K562 (cell line): Measurements from ENCODE around the gene FCHSD1. TPM values are rescaled to one million over a fixed set of nuclear protein-coding genes. Genes with fewer than 3 reads are reported as not detected.

ENCODE experiments used
- BACH1 ChIP-seq: fragments of 200-800 bp; sonication (Bioruptor generic); IDR thresholded peaks from 2 replicates; pipeline ENCODE4 v1.6.1; 2016; ENCODE audit warnings: missing genetic modification characterization, missing compliant biosample characterization
- CTCFL ChIP-seq: IDR thresholded peaks from 2 replicates; pipeline ENCODE4 v1.6.1; 2011; ENCODE audit warnings: borderline replicate concordance, low read depth, mild to moderate bottlenecking, moderate library complexity, low read length; ENCODE audit not compliant: insufficient read depth, poor library complexity, severe bottlenecking
- EWSR1 ChIP-seq: fragments of 450-650 bp; IDR thresholded peaks from 2 replicates; pipeline ENCODE4 v1.6.1; 2018; ENCODE audit warnings: borderline replicate concordance, mild to moderate bottlenecking, low read depth, moderate library complexity; ENCODE audit not compliant: partially characterized antibody
- HDAC3 ChIP-seq: fragments of 450-650 bp; IDR thresholded peaks from 2 replicates; pipeline ENCODE4 v1.6.1; 2018; ENCODE audit warnings: borderline replicate concordance, mild to moderate bottlenecking, moderate library complexity; ENCODE audit not compliant: partially characterized antibody
- HDGF ChIP-seq: fragments of 450-650 bp; IDR thresholded peaks from 2 replicates; pipeline ENCODE4 v1.6.1; 2016
- HIVEP1 ChIP-seq: fragments of 250-450 bp; sonication (Bioruptor Pico); IDR thresholded peaks from 2 replicates; pipeline ENCODE4 v1.4.0; 2020; ENCODE audit warnings: mild to moderate bottlenecking
- HNRNPL ChIP-seq: fragments of 200-400 bp; formaldehyde crosslinking; IDR thresholded peaks from 2 replicates; pipeline ENCODE4 v1.6.1; 2017; ENCODE audit warnings: low read depth, mild to moderate bottlenecking, low read length
- JUN ChIP-seq, 2 experiments: sonication (generic) in 1 of 2; formaldehyde crosslinking in 1 of 2; IDR thresholded peaks; 2 replicates each; pipeline versions ENCODE4 v1.6.1 to v1.8.0; 2012 to 2022; ENCODE audit warnings: borderline replicate concordance in 2 of 2, mild to moderate bottlenecking in 2 of 2, improper control_type of control experiment in 1 of 2, low read depth in 1 of 2, low read length in 1 of 2, missing genetic modification reagents in 1 of 2
- KAT8 ChIP-seq: fragments of 450-650 bp; IDR thresholded peaks from 2 replicates; pipeline ENCODE4 v1.6.1; 2016; ENCODE audit warnings: low read depth, mild to moderate bottlenecking
- MAFK ChIP-seq: IDR thresholded peaks from 2 replicates; pipeline ENCODE4 v1.6.1; 2011; ENCODE audit warnings: low read length, improper control_type of control experiment
- MCM3 ChIP-seq: fragments of 450-650 bp; IDR thresholded peaks from 2 replicates; pipeline ENCODE4 v1.6.1; 2016
- MTF1 ChIP-seq: fragments of 250-450 bp; sonication (Bioruptor Pico); IDR thresholded peaks from 2 replicates; pipeline ENCODE4 v1.9.0; 2021; ENCODE audit warnings: moderate library complexity, mild to moderate bottlenecking, inconsistent platforms, borderline replicate concordance
- NEUROD1 ChIP-seq: fragments of 150-350 bp; IDR thresholded peaks from 2 replicates; pipeline ENCODE4 v1.6.1; 2014; ENCODE audit warnings: borderline replicate concordance, low read length, low read depth; ENCODE audit not compliant: partially characterized antibody
- NFIC ChIP-seq: fragments of 450-650 bp; IDR thresholded peaks from 2 replicates; pipeline ENCODE4 v1.6.1; 2017; ENCODE audit warnings: mild to moderate bottlenecking, inconsistent platforms
- POLR2A ChIP-seq: fragments of 450-650 bp; conservative IDR thresholded peaks from 2 replicates; pipeline ENCODE4 v1.6.1; 2016
- PTTG1 ChIP-seq: fragments of 450-650 bp; IDR thresholded peaks from 2 replicates; pipeline ENCODE4 v1.6.1; 2016; ENCODE audit warnings: low read depth, mild to moderate bottlenecking, missing genetic modification characterization, missing compliant biosample characterization
- SMARCC2 ChIP-seq: fragments of 450-650 bp; IDR thresholded peaks from 2 replicates; pipeline ENCODE4 v1.6.1; 2017; ENCODE audit warnings: antibody characterized with exemption, moderate library complexity, mild to moderate bottlenecking, low read depth
- SMARCE1 ChIP-seq: fragments of 450-650 bp; IDR thresholded peaks from 2 replicates; pipeline ENCODE4 v1.7.1; 2016; ENCODE audit warnings: mild to moderate bottlenecking
- TAF15 ChIP-seq: fragments of 200-400 bp; formaldehyde crosslinking; IDR thresholded peaks from 2 replicates; pipeline ENCODE4 v1.6.1; 2017; ENCODE audit warnings: mild to moderate bottlenecking, low read depth, low read length, moderate library complexity
- USF1 ChIP-seq: sonication (generic); formaldehyde crosslinking; IDR thresholded peaks from 2 replicates; pipeline ENCODE4 v1.9.0; 2022; ENCODE audit warnings: mild to moderate bottlenecking, missing genetic modification reagents
- YY1 ChIP-seq, 3 experiments: IDR thresholded peaks; 2 replicates each; pipeline ENCODE4 v1.6.1; 2011; ENCODE audit warnings: low read length in 2 of 3, mild to moderate bottlenecking in 2 of 3, moderate library complexity in 2 of 3, borderline replicate concordance in 1 of 3, control low read depth in 1 of 3, low read depth in 1 of 3; ENCODE audit not compliant: insufficient read depth in 3 of 3, insufficient replicate concordance in 2 of 3, control insufficient read depth in 1 of 3, insufficient read length in 1 of 3; ENCODE audit errors: extremely low read depth in 1 of 3
- ZNF146 ChIP-seq: IDR thresholded peaks from one replicate; pipeline ENCODE4 v1.6.1; 2018; ENCODE audit warnings: missing compliant biosample characterization; ENCODE audit not compliant: unreplicated experiment
- ZNF217 ChIP-seq: sonication (generic); formaldehyde crosslinking; IDR thresholded peaks from 2 replicates; pipeline ENCODE4 v1.8.0; 2022; ENCODE audit warnings: mild to moderate bottlenecking, missing genetic modification reagents
- ZNF280B ChIP-seq: fragments of 250-450 bp; sonication (Bioruptor Pico); IDR thresholded peaks from 2 replicates; pipeline ENCODE4 v1.5.1; 2021; ENCODE audit warnings: mild to moderate bottlenecking
- ZNF311 ChIP-seq: fragments of 250-450 bp; sonication (Bioruptor Pico); IDR thresholded peaks from 2 replicates; pipeline ENCODE4 v1.4.0; 2020; ENCODE audit warnings: mild to moderate bottlenecking, moderate library complexity
- ZZZ3 ChIP-seq: fragments of 450-650 bp; IDR thresholded peaks from 2 replicates; pipeline ENCODE4 v1.6.1; 2016; ENCODE audit warnings: antibody characterized with exemption, mild to moderate bottlenecking, moderate library complexity
- polyA plus RNA-seq, 8 experiments: library from polyadenylated mRNA; depleted of rRNA in 4 of 8; stranded (reverse) in 5 of 8; unstranded in 3 of 8; fragments of >200 nt; fragmentation: Nextera tagmentation in 2 of 8; fragmentation: Illumina TruSeq in 1 of 8; extraction: Ambion mirVana in 2 of 8; extraction: Trizol in 1 of 8; gene quantifications; 2 replicates each; pipeline versions ENCODE4 v1.2.1 to v1.2.3, GENCODE V29; 2011 to 2014; ENCODE audit warnings: inconsistent platforms in 1 of 8, missing spikeins in 1 of 8
- total RNA-seq, 7 experiments: library from RNA; depleted of rRNA in 6 of 7; stranded (reverse); fragments of >200 nt in 6 of 7; fragmentation: Illumina TruSeq in 2 of 7; extraction: Trizol in 2 of 7; gene quantifications; 2 replicates each; pipeline versions ENCODE4 v1.2.1 to v1.2.3, GENCODE V29; 2011 to 2021; ENCODE audit warnings: low replicate concordance in 1 of 7

Gene FCHSD1
- total and polyA plus RNA-seq, 9 of the 15 experiments (the other 6 are each of a cell fraction or from before 2014, with no cell fraction given): 0.35 to 37.5 (median 13.6) TPM

- TF ChIP-seq USF1 (CRISPR knock-in tag) (0 out of 2 replicates have a peak, but pooled peaks have one; percentile 6), BACH1 (tag) (no peak), PTTG1 (tag) (no peak), HDGF (no peak), YY1 (IDR thresholded peaks at IDR 0.05; ENCODE audit: borderline replicate concordance in 1 of 3, control insufficient read depth in 1 of 3, extremely low read depth in 1 of 3, insufficient read depth in 3 of 3, insufficient read length in 1 of 3, insufficient replicate concordance in 2 of 3, low read depth in 1 of 3, low read length in 2 of 3) (no peak), JUN (IDR thresholded peaks at IDR 0.05; ENCODE audit: borderline replicate concordance, low read depth, low read length) (no peak), JUN (CRISPR knock-in tag; IDR thresholded peaks at IDR 0.05; ENCODE audit: borderline replicate concordance) (no peak), POLR2A (0 out of 2 replicates have a peak, but pooled peaks have one; percentile 8), SMARCE1 (no peak), MTF1 (CRISPR knock-in tag) (no peak), SMARCC2 (no peak), MAFK (no peak), CTCFL (no peak), ZNF146 (CRISPR knock-in tag) (no peak), NEUROD1 (no peak), ZNF217 (CRISPR knock-in tag) (no peak), ZNF280B (CRISPR knock-in tag) (no peak), HNRNPL (no peak), KAT8 (no peak), HDAC3 (no peak), EWSR1 (no peak), TAF15 (no peak), MCM3 (no peak), HIVEP1 (no peak), ZZZ3 (no peak), ZNF311 (no peak), NFIC (no peak; the same call in 1 of the 2 replicates)
Observed at GRCh38 chr5:141637123-141637766, 14.0 kb downstream of the FCHSD1 start (continued).
